GM12878 (cell line): ENCODE data around the gene MEIOB. TPM values are rescaled to one million over a fixed set of nuclear protein-coding genes. Genes with fewer than 3 reads are reported as not detected.

Experiments used
- ATAC-seq: fragments of 200-7000 bp; cut with Tn5 transposase; 3 replicates; pipeline ENCODE4 v1.9.1; 2020; ENCODE audit warnings: mild to moderate bottlenecking, moderate library complexity
- BruUV-seq: library from RNA; stranded (reverse); fragments of 400-500 nt; replicated peaks from 2 replicates; lab custom pipeline; 2021; lab: Mats Ljungman, UMichigan
- CTCF ChIA-PET: fragments of 300-600 bp; sonication (Branson Sonifier 250); formaldehyde crosslinking; extraction: SDS; loops from one replicate; lab custom pipeline; 2021; ENCODE audit warnings: inconsistent platforms; lab: Yijun Ruan, JAX
- POLR2A ChIA-PET: fragments of 350-600 bp; formaldehyde crosslinking; extraction: SDS; loops from one replicate; lab custom pipeline; 2021; ENCODE audit warnings: inconsistent platforms; lab: Charles Lee
- RAD21 ChIA-PET: fragments of 300-600 bp; sonication (Branson Sonifier 250); formaldehyde crosslinking; loops from one replicate; lab custom pipeline; 2023; ENCODE audit warnings: antibody characterized with exemption; ENCODE audit not compliant: unreplicated experiment; lab: Charles Lee
- SMC1A ChIA-PET: fragments of 300-600 bp; sonication (Branson Sonifier 250); formaldehyde crosslinking; loops from one replicate; lab custom pipeline; 2023; ENCODE audit not compliant: unreplicated experiment, uncharacterized antibody; lab: Charles Lee
- DNase-seq: peaks from one replicate; pipeline ENCODE4 v3.0.0-alpha.2; 2011; ENCODE audit warnings: low read depth, low spot score
- FAIRE-seq: peaks from 3 replicates; lab custom pipeline; 2011; peaks lifted over from hg19 to GRCh38; lab: Jason Lieb, UNC
- H2AFZ ChIP-seq: 2 replicates; pipeline ENCODE4 v1.6.0; 2011; ENCODE audit warnings: low read depth, low read length, control low read depth; ENCODE audit not compliant: control insufficient read depth
- H3K27ac ChIP-seq: 2 replicates; pipeline ENCODE4 v1.5.1; 2011; ENCODE audit warnings: control low read depth; ENCODE audit not compliant: control insufficient read depth, insufficient read depth
- H3K27me3 ChIP-seq, 2 experiments: replicated peaks in 1 of 2; 2 replicates each; pipeline versions ENCODE4 v1.6.0 to v1.6.1; 2011; ENCODE audit warnings: low read length in 1 of 2; ENCODE audit not compliant: control insufficient read depth in 2 of 2, insufficient read depth in 2 of 2
- H3K36me3 ChIP-seq, 2 experiments: 2 replicates each; pipeline ENCODE4 v1.5.1; 2011; ENCODE audit warnings: low read length in 1 of 2; ENCODE audit not compliant: control insufficient read depth in 2 of 2, insufficient read depth in 2 of 2
- H3K4me1 ChIP-seq: 2 replicates; pipeline ENCODE4 v1.6.1; 2011; ENCODE audit warnings: mild to moderate bottlenecking, low read length, moderate library complexity, mixed read lengths; ENCODE audit not compliant: control insufficient read depth, insufficient read depth
- H3K4me2 ChIP-seq: 2 replicates; pipeline ENCODE4 v1.6.0; 2011; ENCODE audit warnings: control low read depth; ENCODE audit not compliant: control insufficient read depth, insufficient read depth
- H3K4me3 ChIP-seq: fragments of 200-600 bp; sonication (generic); 2 replicates; pipeline ENCODE4 v1.5.1; 2016
- H3K79me2 ChIP-seq: 2 replicates; pipeline ENCODE4 v1.6.0; 2011; ENCODE audit warnings: low read length; ENCODE audit not compliant: control insufficient read depth, insufficient read depth
- H3K9ac ChIP-seq: 2 replicates; pipeline ENCODE4 v1.8.0; 2011; ENCODE audit warnings: low read length, control low read depth, mixed read lengths; ENCODE audit not compliant: control insufficient read depth, insufficient read depth
- H3K9me3 ChIP-seq: replicated peaks from 3 replicates; pipeline ENCODE4 v1.5.1; 2011; ENCODE audit warnings: mild to moderate bottlenecking, low read length; ENCODE audit not compliant: control insufficient read depth, insufficient read depth
- H4K20me1 ChIP-seq: 2 replicates; pipeline ENCODE4 v1.6.0; 2011; ENCODE audit not compliant: control insufficient read depth, insufficient read depth
- BMI1 ChIP-seq: fragments of 450-650 bp; IDR thresholded peaks from 2 replicates; pipeline ENCODE4 v1.6.1; 2016; ENCODE audit warnings: mild to moderate bottlenecking, moderate library complexity, borderline replicate concordance
- ELK1 ChIP-seq: IDR thresholded peaks from 2 replicates; pipeline ENCODE4 v1.6.1; 2012; ENCODE audit warnings: low read depth, low read length, improper control_type of control experiment
- NKRF ChIP-seq: fragments of 450-650 bp; conservative IDR thresholded peaks from 2 replicates; pipeline ENCODE4 v1.6.1; 2017; ENCODE audit warnings: mild to moderate bottlenecking, moderate library complexity
- PBX3 ChIP-seq: IDR thresholded peaks from 2 replicates; pipeline ENCODE4 v1.6.1; 2011; ENCODE audit warnings: mild to moderate bottlenecking, low read depth, low read length, moderate library complexity; ENCODE audit not compliant: insufficient replicate concordance
- RAD51 ChIP-seq: fragments of 450-650 bp; IDR thresholded peaks from 2 replicates; pipeline ENCODE4 v1.6.1; 2016; ENCODE audit warnings: moderate library complexity, mild to moderate bottlenecking, inconsistent platforms
- RELA ChIP-seq: fragments of 450-650 bp; IDR thresholded peaks from 2 replicates; pipeline ENCODE4 v1.8.0; 2014; ENCODE audit warnings: borderline replicate concordance; ENCODE audit not compliant: partially characterized antibody
- STAT3 ChIP-seq: IDR thresholded peaks from 2 replicates; pipeline ENCODE4 v1.6.1; 2011; ENCODE audit warnings: low read depth, low read length, improper control_type of control experiment
- SUPT20H ChIP-seq: IDR thresholded peaks from 2 replicates; pipeline ENCODE4 v1.6.1; 2011; ENCODE audit warnings: low read depth, mild to moderate bottlenecking, low read length, moderate library complexity, borderline replicate concordance; ENCODE audit not compliant: control insufficient read depth
- TAF1 ChIP-seq: IDR thresholded peaks from 2 replicates; pipeline ENCODE4 v1.6.1; 2011; ENCODE audit warnings: mild to moderate bottlenecking, low read depth, low read length, borderline replicate concordance
- ZBTB4 ChIP-seq: fragments of 450-650 bp; formaldehyde crosslinking; IDR thresholded peaks from 2 replicates; pipeline ENCODE4 v1.4.0; 2022; ENCODE audit warnings: mild to moderate bottlenecking, moderate library complexity
- ZBTB40 ChIP-seq: fragments of 450-650 bp; IDR thresholded peaks from 2 replicates; pipeline ENCODE4 v1.6.1; 2016; ENCODE audit warnings: mild to moderate bottlenecking, moderate library complexity, borderline replicate concordance
- WGBS: methylation state at CpG from one replicate; pipeline ENCODE4 v1.1.6; 2016; ENCODE audit warnings: low lambda C conversion rate; ENCODE audit not compliant: insufficient replicate concordance, insufficient coverage; ENCODE audit errors: missing lambda C conversion rate; 5-methylcytosine and 5-hydroxymethylcytosine counted together
- in situ Hi-C: fragments of 300-500 bp; cut with MboI; formaldehyde crosslinking; loops from 9 replicates; pipeline ENCODE4 v1.14.3; 2018; ENCODE audit warnings: mixed read lengths
- intact Hi-C: fragments of 100-400 bp; cut with micrococcal nuclease; formaldehyde crosslinking; loops from one replicate; pipeline ENCODE4 v1.14.2; 2022; ENCODE audit not compliant: unreplicated experiment
- polyA plus RNA-seq, 11 experiments: library from polyadenylated mRNA; depleted of rRNA in 4 of 11; unstranded in 6 of 11; stranded (reverse) in 5 of 11; fragments of >200 nt; fragmentation: Nextera tagmentation in 4 of 11; fragmentation: Illumina TruSeq in 1 of 11; extraction: Ambion mirVana in 4 of 11; extraction: Trizol in 1 of 11; gene quantifications; 1 replicate in 1 of 11; 2 replicates in 10 of 11; pipeline versions ENCODE4 v1.2.1 to v1.2.3, GENCODE V29; 2011 to 2016; ENCODE audit warnings: inconsistent platforms in 2 of 11, missing spikeins in 2 of 11, low read depth in 1 of 11
- total RNA-seq, 4 experiments: library from RNA; depleted of rRNA in 3 of 4; stranded (reverse); fragments of >200 nt in 3 of 4; fragmentation: Illumina TruSeq in 1 of 4; extraction: Trizol in 1 of 4; gene quantifications; 2 replicates each; pipeline versions ENCODE4 v1.2.1 to v1.2.3, GENCODE V29; 2013 to 2021

Gene MEIOB
- total and polyA plus RNA-seq, 10 of the 15 experiments (the other 5 are each of a cell fraction or from before 2014, with no cell fraction given) = 0.04 to 0.26 (median 0.09) TPM; not detected in 5

- in situ Hi-C loops = no loop called here
- Histone ChIP-seq H3K9me3 (no peaks in the 10 kb centered on the region), H3K9ac (no peak overlapping the region), H2AFZ (no peak overlapping the region), H3K4me2 (no peak overlapping the region), H3K27me3 (peaks cover under 1 to 4% of the 10 kb centered on the region in 2 experiments; a peak in 3 of 4 replicates), H3K4me1 (no peaks in the 10 kb centered on the region), H4K20me1 (no peaks in the 10 kb centered on the region), H3K27ac (no peak overlapping the region), H3K4me3 (no peak overlapping the region), H3K79me2 (no peaks in the 10 kb centered on the region), H3K36me3 (no peaks in the 10 kb centered on the region)
- RAD21 ChIA-PET = no interaction called here
- no peak for DNase-seq
- intact Hi-C loops = no loop called here
- WGBS = 65% methylated on average over 17 of the region's 17 CpGs
- SMC1A ChIA-PET = no interaction called here
- no TSS peak for BruUV-seq
- ATAC-seq = no peak
- CTCF ChIA-PET = no interaction called here
- no peak for FAIRE-seq
- POLR2A ChIA-PET = no interaction called here
- TF ChIP-seq STAT3 (no peak), ZBTB4 (no peak), ZBTB40 (no peak), NKRF (no peak), BMI1 (no peak), SUPT20H (no peak), ELK1 (no peak), PBX3 (no peak), TAF1 (no peak), RAD51 (no peak), RELA (no peak)
Measured at GRCh38 chr16:1912215-1912543, 40.2 kb upstream of the MEIOB start.
